Liver (tissue), 3 donors: Measurements from ENCODE around the gene SMC4.

Experiments
- EGR1 ChIP-seq, 2 donors: IDR thresholded peaks; 2 replicates each; pipeline ENCODE4 v1.6.1; 2016 to 2018; ENCODE audit warnings: antibody characterized with exemption in 2 of 2, low read depth in 2 of 2
- HNF4A ChIP-seq, 2 donors: conservative IDR thresholded peaks; 2 replicates each; pipeline ENCODE4 v1.6.1; 2016; ENCODE audit warnings: antibody characterized with exemption in 2 of 2, mild to moderate bottlenecking in 2 of 2
- HNF4G ChIP-seq: IDR thresholded peaks from 2 replicates; pipeline ENCODE4 v1.6.1; 2016; ENCODE audit warnings: antibody characterized with exemption
- JUND ChIP-seq, 2 donors: IDR thresholded peaks; 2 replicates each; pipeline ENCODE4 v1.6.1; 2016; ENCODE audit warnings: antibody characterized with exemption in 2 of 2
- RAD21 ChIP-seq, 2 donors: IDR thresholded peaks; 2 replicates each; pipeline ENCODE4 v1.6.1; 2016; ENCODE audit warnings: antibody characterized with exemption in 2 of 2, mild to moderate bottlenecking in 2 of 2
- RXRA ChIP-seq, 2 donors: IDR thresholded peaks; 2 replicates each; pipeline ENCODE4 v1.6.1; 2017 to 2018; ENCODE audit warnings: antibody characterized with exemption in 2 of 2, mild to moderate bottlenecking in 1 of 2
- SP1 ChIP-seq: IDR thresholded peaks from 2 replicates; pipeline ENCODE4 v1.6.1; 2018; ENCODE audit warnings: antibody characterized with exemption, mild to moderate bottlenecking
- TAF1 ChIP-seq: conservative IDR thresholded peaks from 2 replicates; pipeline ENCODE4 v1.6.1; 2016; ENCODE audit warnings: antibody characterized with exemption, mild to moderate bottlenecking
- YY1 ChIP-seq: IDR thresholded peaks from 2 replicates; pipeline ENCODE4 v1.6.1; 2016; ENCODE audit warnings: antibody characterized with exemption, mild to moderate bottlenecking
- TF ChIP-seq, protein P1 (sequence below): fragments of 150-350 bp; IDR thresholded peaks from 2 replicates; pipeline ENCODE4 v1.5.1; 2017; ENCODE audit warnings: improper control_type of control experiment, low read depth, low read length; ENCODE audit not compliant: missing input control
- TF ChIP-seq, protein P2 (sequence below): IDR thresholded peaks from 2 replicates; pipeline ENCODE4 v1.6.1; 2016; ENCODE audit warnings: antibody characterized with exemption
- TF ChIP-seq, protein P3 (sequence below): IDR thresholded peaks from 2 replicates; pipeline ENCODE4 v1.6.1; 2016; ENCODE audit warnings: antibody characterized with exemption
- TF ChIP-seq, protein P4 (sequence below): IDR thresholded peaks from 2 replicates; pipeline ENCODE4 v1.6.1; 2016; ENCODE audit warnings: antibody characterized with exemption
- donor health status: healthy.
- donor health status: healthy.

DNA sequence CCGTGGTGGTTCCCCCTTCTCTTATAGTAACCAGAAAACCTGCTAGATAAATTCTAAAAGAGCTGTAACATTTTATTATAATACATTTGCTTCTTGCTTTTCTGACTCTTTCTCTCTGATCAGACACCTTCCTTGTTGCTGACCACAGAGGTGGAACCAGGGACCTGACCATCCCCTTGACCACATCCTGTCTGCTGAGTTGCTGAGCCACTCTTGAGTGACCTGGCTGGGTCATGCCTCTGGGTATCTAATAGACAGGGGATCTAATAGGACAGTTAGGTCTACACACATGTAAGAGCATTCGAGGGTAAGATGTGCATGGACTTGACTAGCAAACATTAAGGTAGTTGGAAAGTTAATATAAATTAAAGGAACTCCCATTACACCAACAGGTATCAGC is 72.9 kb downstream of the SMC4 start:
- TF ChIP-seq, protein P1, sequence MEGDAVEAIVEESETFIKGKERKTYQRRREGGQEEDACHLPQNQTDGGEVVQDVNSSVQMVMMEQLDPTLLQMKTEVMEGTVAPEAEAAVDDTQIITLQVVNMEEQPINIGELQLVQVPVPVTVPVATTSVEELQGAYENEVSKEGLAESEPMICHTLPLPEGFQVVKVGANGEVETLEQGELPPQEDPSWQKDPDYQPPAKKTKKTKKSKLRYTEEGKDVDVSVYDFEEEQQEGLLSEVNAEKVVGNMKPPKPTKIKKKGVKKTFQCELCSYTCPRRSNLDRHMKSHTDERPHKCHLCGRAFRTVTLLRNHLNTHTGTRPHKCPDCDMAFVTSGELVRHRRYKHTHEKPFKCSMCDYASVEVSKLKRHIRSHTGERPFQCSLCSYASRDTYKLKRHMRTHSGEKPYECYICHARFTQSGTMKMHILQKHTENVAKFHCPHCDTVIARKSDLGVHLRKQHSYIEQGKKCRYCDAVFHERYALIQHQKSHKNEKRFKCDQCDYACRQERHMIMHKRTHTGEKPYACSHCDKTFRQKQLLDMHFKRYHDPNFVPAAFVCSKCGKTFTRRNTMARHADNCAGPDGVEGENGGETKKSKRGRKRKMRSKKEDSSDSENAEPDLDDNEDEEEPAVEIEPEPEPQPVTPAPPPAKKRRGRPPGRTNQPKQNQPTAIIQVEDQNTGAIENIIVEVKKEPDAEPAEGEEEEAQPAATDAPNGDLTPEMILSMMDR: no peak
- TF ChIP-seq, protein P2, sequence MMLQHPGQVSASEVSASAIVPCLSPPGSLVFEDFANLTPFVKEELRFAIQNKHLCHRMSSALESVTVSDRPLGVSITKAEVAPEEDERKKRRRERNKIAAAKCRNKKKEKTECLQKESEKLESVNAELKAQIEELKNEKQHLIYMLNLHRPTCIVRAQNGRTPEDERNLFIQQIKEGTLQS: no peak
- TF ChIP-seq SP1 (no peak), HNF4A (conservative IDR thresholded peaks at IDR 0.05) (no peak), RXRA (IDR thresholded peaks at IDR 0.05) (no peak), JUND (IDR thresholded peaks at IDR 0.05) (no peak), HNF4G (no peak), YY1 (no peak), RAD21 (IDR thresholded peaks at IDR 0.05) (no peak), EGR1 (IDR thresholded peaks at IDR 0.05; ENCODE audit: low read depth in 2 of 2) (no peak), TAF1 (no peak)
- TF ChIP-seq, protein P3, sequence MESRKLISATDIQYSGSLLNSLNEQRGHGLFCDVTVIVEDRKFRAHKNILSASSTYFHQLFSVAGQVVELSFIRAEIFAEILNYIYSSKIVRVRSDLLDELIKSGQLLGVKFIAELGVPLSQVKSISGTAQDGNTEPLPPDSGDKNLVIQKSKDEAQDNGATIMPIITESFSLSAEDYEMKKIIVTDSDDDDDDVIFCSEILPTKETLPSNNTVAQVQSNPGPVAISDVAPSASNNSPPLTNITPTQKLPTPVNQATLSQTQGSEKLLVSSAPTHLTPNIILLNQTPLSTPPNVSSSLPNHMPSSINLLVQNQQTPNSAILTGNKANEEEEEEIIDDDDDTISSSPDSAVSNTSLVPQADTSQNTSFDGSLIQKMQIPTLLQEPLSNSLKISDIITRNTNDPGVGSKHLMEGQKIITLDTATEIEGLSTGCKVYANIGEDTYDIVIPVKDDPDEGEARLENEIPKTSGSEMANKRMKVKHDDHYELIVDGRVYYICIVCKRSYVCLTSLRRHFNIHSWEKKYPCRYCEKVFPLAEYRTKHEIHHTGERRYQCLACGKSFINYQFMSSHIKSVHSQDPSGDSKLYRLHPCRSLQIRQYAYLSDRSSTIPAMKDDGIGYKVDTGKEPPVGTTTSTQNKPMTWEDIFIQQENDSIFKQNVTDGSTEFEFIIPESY: no peak
- TF ChIP-seq, protein P4, sequence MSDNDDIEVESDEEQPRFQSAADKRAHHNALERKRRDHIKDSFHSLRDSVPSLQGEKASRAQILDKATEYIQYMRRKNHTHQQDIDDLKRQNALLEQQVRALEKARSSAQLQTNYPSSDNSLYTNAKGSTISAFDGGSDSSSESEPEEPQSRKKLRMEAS: no peak
